Measurements from ENCODE around the gene HMGCL. TPM values are rescaled to one million over a fixed set of nuclear protein-coding genes. Genes with fewer than 3 reads are reported as not detected.

HMGCL gene
- total and polyA plus RNA-seq, 2 of the 13 experiments (the other 11 are each of a cell fraction or from before 2014, with no cell fraction given), result 21.3 to 41.4 TPM

GRCh38 chr1:23825076-23825761 lies at the start of gene HMGCL (continued):
- TF ChIP-seq PATZ1 (CRISPR knock-in tag; IDR thresholded peaks at IDR 0.05) (peak; percentile 61; the same call in 1 of the 2 replicates), GTF2F1 (IDR thresholded peaks at IDR 0.05; ENCODE audit: low read length) (no peak), ZBTB44 (CRISPR knock-in tag; IDR thresholded peaks at IDR 0.05) (no peak), PRMT3 (CRISPR knock-in tag; IDR thresholded peaks at IDR 0.05; ENCODE audit: borderline replicate concordance, low read depth) (no peak), HCFC1 (IDR thresholded peaks at IDR 0.05; ENCODE audit: low read depth, low read length) (no peak), MEIS2 (CRISPR knock-in tag; IDR thresholded peaks at IDR 0.05) (peak; percentile 93), ZNF382 (CRISPR knock-in tag; IDR thresholded peaks at IDR 0.05; ENCODE audit: borderline replicate concordance) (no peak), ATRX (CRISPR knock-in tag; IDR thresholded peaks at IDR 0.05; ENCODE audit: borderline replicate concordance) (no peak), FOXM1 (CRISPR knock-in tag; IDR thresholded peaks at IDR 0.05) (peak; percentile 69; the same call in 1 of the 2 replicates), NFIB (CRISPR knock-in tag; IDR thresholded peaks at IDR 0.05; ENCODE audit: borderline replicate concordance) (no peak), SYNCRIP (IDR thresholded peaks at IDR 0.05; ENCODE audit: insufficient read depth, low read depth, low read length) (no peak), TOPORS (CRISPR knock-in tag; IDR thresholded peaks at IDR 0.05) (no peak), ZFP36 (IDR thresholded peaks at IDR 0.05; ENCODE audit: borderline replicate concordance, low read depth, low read length, partially characterized antibody) (no peak), TBL1XR1 (IDR thresholded peaks at IDR 0.05; ENCODE audit: borderline replicate concordance, low read length, partially characterized antibody) (no peak), ZXDC (CRISPR knock-in tag; IDR thresholded peaks at IDR 0.05) (no peak), ZNF572 (CRISPR knock-in tag; IDR thresholded peaks at IDR 0.05) (0 out of 2 replicates have a peak, but pooled peaks have one; percentile 20), ZEB1 (IDR thresholded peaks at IDR 0.05; ENCODE audit: insufficient replicate concordance, low read depth) (no peak), SP5 (CRISPR knock-in tag; IDR thresholded peaks at IDR 0.05; ENCODE audit: borderline replicate concordance, low read depth) (peak; percentile 82; the same call in 1 of the 2 replicates), ELF3 (CRISPR knock-in tag; IDR thresholded peaks at IDR 0.05) (peak; percentile 60), MED1 (CRISPR knock-in tag; IDR thresholded peaks at IDR 0.05) (peak; percentile 85), FLYWCH1 (CRISPR knock-in tag; IDR thresholded peaks at IDR 0.05) (no peak), ZSCAN20 (CRISPR knock-in tag; IDR thresholded peaks at IDR 0.05; ENCODE audit: borderline replicate concordance) (peak; percentile 89; the same call in 1 of the 2 replicates), CREB1 (IDR thresholded peaks at IDR 0.05) (no peak), CREB1 (CRISPR knock-in tag; IDR thresholded peaks at IDR 0.05) (no peak), DR1 (CRISPR knock-in tag; IDR thresholded peaks at IDR 0.05) (0 out of 2 replicates have a peak, but pooled peaks have one; percentile 43), NAIF1 (CRISPR knock-in tag; IDR thresholded peaks at IDR 0.05; ENCODE audit: borderline replicate concordance) (no peak)
